Bronchial epithelial cell (primary cell): Measurements from ENCODE around the gene RIMS3. TPM values are rescaled to one million over a fixed set of nuclear protein-coding genes. Genes with fewer than 3 reads are reported as not detected.

Experiments used
- DNase-seq: peaks from one replicate; pipeline ENCODE4 v3.0.0-alpha.2; 2010; ENCODE audit warnings: low read depth
- FAIRE-seq: peaks from 2 replicates; lab custom pipeline; 2011; peaks lifted over from hg19 to GRCh38; lab: Jason Lieb, UNC
- H3K27me3 ChIP-seq: 2 replicates; pipeline ENCODE4 v1.5.1; 2011; ENCODE audit warnings: low read length; ENCODE audit not compliant: control insufficient read depth, insufficient read depth
- H3K36me3 ChIP-seq: 2 replicates; pipeline ENCODE4 v1.5.1; 2011; ENCODE audit warnings: low read length; ENCODE audit not compliant: control insufficient read depth, insufficient read depth
- H3K4me3 ChIP-seq: 2 replicates; pipeline ENCODE4 v1.5.1; 2011; ENCODE audit warnings: mild to moderate bottlenecking, low read depth, low read length, control low read depth
- CTCF ChIP-seq: IDR thresholded peaks from 2 replicates; pipeline ENCODE4 v1.5.1; 2011; ENCODE audit warnings: mild to moderate bottlenecking, moderate library complexity, low read length, control low read depth, inconsistent platforms; ENCODE audit not compliant: insufficient read depth, severe bottlenecking
- total RNA-seq: library from RNA; depleted of rRNA; stranded (reverse); fragments of >200 nt; gene quantifications from 2 replicates; pipeline ENCODE4 v1.2.1, GENCODE V29; 2014

Gene RIMS3
- total RNA-seq, 1 donor from 2014 or later = 0.26 TPM

- DNase-seq (peak; percentile 38), FAIRE-seq (no peak)
- peak; percentile 51 for TF ChIP-seq CTCF
- H3K4me3 ChIP-seq = no peak overlapping the region
- H3K36me3 ChIP-seq = no peaks in the 10 kb centered on the region
- H3K27me3 ChIP-seq = no peaks in the 10 kb centered on the region
These were observed 15.4 kb downstream of the RIMS3 start for GRCh38 chr1:40650075-40650474.

- FAIRE-seq = no peak
- no peak overlapping the region for H3K4me3 ChIP-seq
- DNase-seq = no peak
- H3K27me3 ChIP-seq = no peaks in the 10 kb centered on the region
- TF ChIP-seq CTCF = no peak
- H3K36me3 ChIP-seq = no peaks in the 10 kb centered on the region
These were observed 15.9 kb downstream of the RIMS3 start for GRCh38 chr1:40649592-40649930.

GRCh38 chr1:40648928-40649591, 16.4 kb downstream of the RIMS3 start:
- FAIRE-seq (no peak), DNase-seq (peak; percentile 32)
- no peak overlapping the region for H3K4me3 ChIP-seq
- H3K36me3 ChIP-seq = no peaks in the 10 kb centered on the region
- H3K27me3 ChIP-seq = no peaks in the 10 kb centered on the region
- TF ChIP-seq CTCF = no peak

GRCh38 chr1:40648200-40648599, 17.3 kb downstream of the RIMS3 start:
- no peak for TF ChIP-seq CTCF
- DNase-seq (no peak), FAIRE-seq (no peak)
- Histone ChIP-seq H3K4me3 (no peak overlapping the region), H3K36me3 (no peaks in the 10 kb centered on the region), H3K27me3 (no peaks in the 10 kb centered on the region)

GRCh38 chr1:40646315-40646714, 19.2 kb downstream of the RIMS3 start:
- peak; percentile 55 for DNase-seq
- Histone ChIP-seq H3K36me3 (no peaks in the 10 kb centered on the region), H3K4me3 (no peak overlapping the region), H3K27me3 (no peaks in the 10 kb centered on the region)
- TF ChIP-seq CTCF = no peak
- no peak for FAIRE-seq

GRCh38 chr1:40645118-40645680, 20.3 kb downstream of the RIMS3 start:
- DNase-seq = no peak

More at GRCh38 chr1:40645118-40645680, 20.3 kb downstream of the RIMS3 start:
- H3K27me3 ChIP-seq = no peaks in the 10 kb centered on the region
- FAIRE-seq = no peak
- no peak overlapping the region for H3K4me3 ChIP-seq
- no peak for TF ChIP-seq CTCF
- no peaks in the 10 kb centered on the region for H3K36me3 ChIP-seq
